GM21737 (cell line): Measurements from ENCODE around the gene PDCD5.

Source experiments
- ATAC-seq: cut with Tn5 transposase; IDR thresholded peaks from one replicate; pipeline ENCODE4 v1.9.1; 2021; ENCODE audit warnings: mild to moderate bottlenecking, moderate library complexity; ENCODE audit not compliant: unreplicated experiment

Gene PDCD5

GRCh38 chr19:32630338-32630737 is 49.3 kb downstream of the PDCD5 start:
- no peak for ATAC-seq

- ATAC-seq: no peak
Measured at GRCh38 chr19:32631381-32631780, 50.4 kb downstream of the PDCD5 start.
